HG03457 (cell line): ENCODE measurements around the gene HDAC4.

Source experiments
- ATAC-seq: cut with Tn5 transposase; IDR thresholded peaks from one replicate; pipeline ENCODE4 v1.9.1; 2021; ENCODE audit warnings: moderate number of reproducible peaks; ENCODE audit not compliant: unreplicated experiment

Gene HDAC4

GRCh38 chr2:239398521-239398921 is 2.3 kb downstream of the HDAC4 start:
- no peak for ATAC-seq

GRCh38 chr2:239397931-239398471 is 2.8 kb downstream of the HDAC4 start:
- no peak for ATAC-seq

- no peak for ATAC-seq
Observed at GRCh38 chr2:239396881-239397681, 3.7 kb downstream of the HDAC4 start.

GRCh38 chr2:239395524-239395923 is 5.3 kb downstream of the HDAC4 start:
- no peak for ATAC-seq

GRCh38 chr2:239394978-239395377 is 5.8 kb downstream of the HDAC4 start:
- ATAC-seq = no peak

- ATAC-seq = no peak
Observed at GRCh38 chr2:239394346-239394945, 6.4 kb downstream of the HDAC4 start.

- ATAC-seq = no peak
Observed at GRCh38 chr2:239393941-239394340, 6.9 kb downstream of the HDAC4 start.

- ATAC-seq = no peak
Observed at GRCh38 chr2:239393388-239393940, 7.4 kb downstream of the HDAC4 start.

GRCh38 chr2:239392688-239393387 is 8.0 kb downstream of the HDAC4 start:
- no peak for ATAC-seq

- no peak for ATAC-seq
Observed at GRCh38 chr2:239392072-239392357, 8.8 kb downstream of the HDAC4 start.

GRCh38 chr2:239391286-239392071 is 9.3 kb downstream of the HDAC4 start:
- no peak for ATAC-seq

GRCh38 chr2:239390546-239391285 is 10.1 kb downstream of the HDAC4 start:
- ATAC-seq = no peak

- no peak for ATAC-seq
Observed at GRCh38 chr2:239389414-239390329, 11.1 kb downstream of the HDAC4 start.

- ATAC-seq = no peak
Observed at GRCh38 chr2:239388236-239389151, 12.3 kb downstream of the HDAC4 start.

GRCh38 chr2:239387811-239388210 is 13.0 kb downstream of the HDAC4 start:
- ATAC-seq = no peak

- no peak for ATAC-seq
Observed at GRCh38 chr2:239386872-239387445, 13.9 kb downstream of the HDAC4 start.

GRCh38 chr2:239386001-239386670 is 14.7 kb downstream of the HDAC4 start:
- no peak for ATAC-seq
